GM13977 (cell line): ENCODE measurements around the gene RANBP9.

Experiments used
- DNase-seq: peaks from one replicate; pipeline ENCODE4 v3.0.0; 2012; ENCODE audit warnings: low spot score
- CTCF ChIP-seq: IDR thresholded peaks from 2 replicates; pipeline ENCODE4 v1.5.1; 2012; ENCODE audit warnings: mild to moderate bottlenecking, control low read depth; ENCODE audit not compliant: insufficient read depth; ENCODE audit errors: extremely low read depth, missing control alignments
- in situ Hi-C: fragments of 300-500 bp; cut with MboI; formaldehyde crosslinking; loops from one replicate; pipeline ENCODE4 v1.12.0; 2022; ENCODE audit warnings: low sequenced_read_pairs, low pct_unique_long_range_greater_than_20kb, mixed read lengths, inconsistent platforms; ENCODE audit not compliant: unreplicated experiment

RANBP9 gene

GRCh38 chr6:13635948-13636658, 75.5 kb downstream of the RANBP9 start:
- in situ Hi-C loops: no loop called here
- TF ChIP-seq CTCF: no peak
- DNase-seq: no peak

GRCh38 chr6:13633343-13633742, 78.3 kb downstream of the RANBP9 start:
- no peak for TF ChIP-seq CTCF
- DNase-seq: no peak
- in situ Hi-C loops: no loop called here

GRCh38 chr6:13630499-13630898, 81.1 kb downstream of the RANBP9 start:
- in situ Hi-C loops: no loop called here
- no peak for TF ChIP-seq CTCF
- DNase-seq: no peak

GRCh38 chr6:13629459-13630116, 82.0 kb downstream of the RANBP9 start:
- DNase-seq: no peak
- no peak for TF ChIP-seq CTCF
- in situ Hi-C loops: no loop called here

GRCh38 chr6:13624871-13625288, 86.8 kb downstream of the RANBP9 start:
- in situ Hi-C loops: no loop called here
- peak; percentile 46 for DNase-seq
- peak; percentile 47 for TF ChIP-seq CTCF

GRCh38 chr6:13617066-13617465, 94.6 kb downstream of the RANBP9 start:
- in situ Hi-C loops: no loop called here
- TF ChIP-seq CTCF: no peak
- DNase-seq: no peak
